Lung (tissue), 12 donors: ENCODE data around the gene CNRIP1. TPM values are rescaled to one million over a fixed set of nuclear protein-coding genes. Genes with fewer than 3 reads are reported as not detected.

Source experiments
- ATAC-seq: fragments of 200-7000 bp; cut with Tn5 transposase; one replicate; pipeline ENCODE4 v1.9.1; 2020; ENCODE audit warnings: moderate number of reproducible peaks; ENCODE audit not compliant: insufficient read depth, low FRiP score
- DNase-seq, 3 donors: peaks; one replicate each; pipeline ENCODE4 v3.0.0-alpha.2; 2013 to 2017
- H3K27ac ChIP-seq, 2 donors: one replicate each; pipeline ENCODE4 v1.5.1; 2013; ENCODE audit warnings: mild to moderate bottlenecking in 2 of 2, moderate library complexity in 2 of 2, control low read depth in 1 of 2, inconsistent platforms in 1 of 2, low read depth in 1 of 2, low read length in 1 of 2
- H3K27me3 ChIP-seq, 3 donors: one replicate each; pipeline ENCODE4 v1.5.1; 2013; ENCODE audit warnings: low read length in 2 of 3; ENCODE audit not compliant: control insufficient read depth in 3 of 3, insufficient read depth in 3 of 3
- H3K36me3 ChIP-seq, 4 donors: one replicate each; pipeline ENCODE4 v1.5.1; 2013; ENCODE audit warnings: low read length in 4 of 4, mild to moderate bottlenecking in 1 of 4, moderate library complexity in 1 of 4; ENCODE audit not compliant: control insufficient read depth in 4 of 4, insufficient read depth in 4 of 4
- H3K4me1 ChIP-seq, 5 donors: one replicate each; pipeline ENCODE4 v1.5.1; 2013; ENCODE audit warnings: low read length in 5 of 5, mild to moderate bottlenecking in 2 of 5, moderate library complexity in 1 of 5; ENCODE audit not compliant: control insufficient read depth in 5 of 5, insufficient read depth in 5 of 5
- H3K4me3 ChIP-seq: one replicate; pipeline ENCODE4 v1.5.1; 2013; ENCODE audit warnings: mild to moderate bottlenecking, control low read depth, moderate library complexity
- H3K9ac ChIP-seq, 2 donors: one replicate each; pipeline ENCODE4 v1.5.1; 2013; ENCODE audit warnings: low read length in 2 of 2, control low read depth in 1 of 2; ENCODE audit not compliant: insufficient read depth in 1 of 2
- H3K9me3 ChIP-seq, 4 donors: one replicate each; pipeline ENCODE4 v1.5.1; 2013; ENCODE audit warnings: low read length in 3 of 4, mild to moderate bottlenecking in 1 of 4, moderate library complexity in 1 of 4; ENCODE audit not compliant: control insufficient read depth in 4 of 4, insufficient read depth in 3 of 4
- CTCF ChIP-seq: IDR thresholded peaks from 2 replicates; pipeline ENCODE4 v1.5.1; 2012; ENCODE audit warnings: mild to moderate bottlenecking; ENCODE audit errors: control extremely low read depth, extremely low read depth
- WGBS, 2 donors: extraction: QIAGEN DNeasy Blood & Tissue Kit; methylation state at CpG; one replicate each; pipeline ENCODE4 v1.1.7; 2013; 5-methylcytosine and 5-hydroxymethylcytosine counted together
- polyA plus RNA-seq, 2 donors: library from polyadenylated mRNA; stranded (reverse); fragments of 200-250 nt; gene quantifications; one replicate each; pipeline ENCODE4 v1.2.1, GENCODE V29; 2013
- total RNA-seq, 2 donors: library from RNA; depleted of rRNA in 1 of 2; stranded (reverse); fragments of >200 nt in 1 of 2; gene quantifications; one replicate each; pipeline ENCODE4 v1.2.1, GENCODE V29; 2014 to 2021
- donor health status: control.
- donor health status: control.
- donor health status: Bipolar disorder and iron deficiency.
- donor health status: healthy.
- donor health status: DM: yes; HTN: yes; CAD: no.

Gene CNRIP1
- total and polyA plus RNA-seq, 4 donors = 9.0 to 29.3 (median 14.5) TPM

DNA sequence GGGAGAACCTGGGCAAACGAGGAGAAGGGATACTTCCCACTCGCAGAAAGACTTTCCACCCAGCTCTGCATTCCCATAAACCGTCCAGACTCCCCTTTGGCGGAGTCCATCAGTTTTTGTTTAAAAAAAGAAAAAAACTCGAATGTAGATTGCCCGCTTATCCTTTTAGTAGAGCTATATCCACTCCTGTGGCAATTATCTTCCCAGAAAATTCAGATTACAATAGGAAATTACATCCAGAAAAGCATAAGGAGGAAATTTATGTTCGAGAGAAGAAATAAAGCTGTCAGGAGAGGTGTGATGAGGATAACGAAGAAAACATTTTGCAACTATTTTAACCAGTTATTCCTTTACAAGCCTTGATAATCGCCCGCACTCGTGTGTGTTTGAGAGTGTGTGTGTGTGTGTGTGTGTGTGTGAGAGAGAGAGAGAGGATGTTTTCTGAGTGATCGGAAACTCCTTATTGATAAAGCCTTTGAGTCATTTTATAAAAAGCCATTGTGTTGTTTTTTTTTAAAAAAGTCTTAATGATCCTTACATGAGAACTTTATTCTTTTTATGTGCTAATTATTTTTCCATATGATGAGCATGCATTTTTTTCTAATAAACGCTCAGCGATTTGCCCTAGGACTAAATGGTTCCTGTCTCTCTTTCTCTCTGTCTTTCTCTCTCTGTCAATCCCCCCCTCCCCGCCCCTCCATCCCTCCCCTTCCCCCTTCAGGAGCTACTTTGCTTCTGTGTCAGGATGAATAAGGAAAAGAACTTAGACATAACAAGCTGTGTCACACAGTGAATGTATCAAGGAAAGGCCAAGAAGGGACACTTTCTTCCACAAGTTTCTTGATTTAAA is 66.3 kb downstream of the CNRIP1 start:
- H3K27ac ChIP-seq = peak overlapping the region; percentile 78 to 99
- H3K27me3 ChIP-seq = no peaks in the 10 kb centered on the region
- H3K4me3 ChIP-seq = peak overlapping the region; percentile 76
- no peak for TF ChIP-seq CTCF
- WGBS, 2 donors = 0% methylated on average over 15 of the region's 15 CpGs
- peaks cover 0 to 4% (median 0%) of the 10 kb centered on the region in 4 donors for H3K36me3 ChIP-seq
- DNase-seq = peak; percentile 34 to 79 (median 56)
- H3K9me3 ChIP-seq = no peaks in the 10 kb centered on the region
- H3K4me1 ChIP-seq = peaks cover 0 to 33% (median 10%) of the 10 kb centered on the region in 5 donors
- no peak for ATAC-seq
- H3K9ac ChIP-seq = peak overlapping the region; percentile 90 to 95

DNA sequence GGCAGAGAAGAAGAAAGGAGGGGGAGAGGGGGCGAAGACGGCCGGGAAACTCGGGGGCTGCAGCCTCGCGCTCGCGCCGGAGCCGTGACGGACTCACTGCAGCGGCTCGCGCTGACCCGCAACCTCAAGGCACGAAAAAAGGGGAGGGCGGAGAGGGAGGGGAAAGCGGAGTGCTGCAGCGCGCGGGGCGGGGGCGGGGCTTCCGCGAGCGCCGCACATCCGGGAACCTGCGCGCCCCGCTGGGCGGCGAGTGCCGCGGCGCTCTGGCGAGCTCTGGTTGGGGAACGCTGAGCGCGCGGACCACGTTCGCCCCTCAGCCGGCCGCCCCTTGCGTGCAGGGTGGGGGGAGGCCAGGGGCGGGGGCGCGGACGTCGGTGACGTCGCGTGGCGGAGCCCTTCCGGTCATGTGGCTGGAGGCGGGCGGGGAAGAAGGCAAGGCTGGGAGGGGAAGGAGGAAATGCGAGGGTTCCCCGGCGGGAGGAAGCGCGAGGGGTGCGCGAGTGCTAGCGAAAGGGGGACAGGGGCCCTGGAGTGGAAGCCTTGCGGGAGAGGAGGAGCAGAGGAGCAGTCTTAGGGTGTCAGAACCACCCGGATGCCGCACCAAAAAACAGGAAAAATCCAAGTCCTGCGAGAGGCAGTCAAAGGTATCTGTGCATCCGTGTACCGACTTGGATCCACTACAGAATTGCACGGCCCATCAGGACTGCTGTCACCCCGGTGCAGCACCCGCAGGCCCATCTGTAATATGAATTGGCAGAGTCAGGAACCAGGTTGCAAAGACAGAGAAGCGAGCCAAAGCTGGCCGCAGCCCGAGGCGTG is 67.1 kb downstream of the CNRIP1 start, which contains the start of gene PPP3R1:
PPP3R1 (minus strand) TSS at position 133 of the 819 bp plus-strand sequence. CDS start 405 bp downstream, outside the sequence.
- Histone ChIP-seq H3K9me3 (no peaks in the 10 kb centered on the region), H3K36me3 (peaks cover 0 to 4% (median 0%) of the 10 kb centered on the region in 4 donors), H3K4me1 (peaks cover 0 to 40% (median 15%) of the 10 kb centered on the region in 5 donors), H3K4me3 (peak within 1 kb of the TSS; percentile 76), H3K27me3 (no peaks in the 10 kb centered on the region), H3K27ac (peak within 1 kb of the TSS; percentile 96 to 99), H3K9ac (peak within 1 kb of the TSS; percentile 90 to 95)
- ATAC-seq (peak; percentile 95), DNase-seq (peak; percentile 97 to 99 (median 98))
- TF ChIP-seq CTCF = no peak
- WGBS, 2 donors = 0 to 1% methylated on average over 57 to 79 of the region's 79 CpGs

GRCh38 chr2:68251855-68252399 is 67.8 kb downstream of the CNRIP1 start:
- Histone ChIP-seq H3K4me1 (peaks cover 2 to 43% (median 17%) of the 10 kb centered on the region in 5 donors), H3K27me3 (no peaks in the 10 kb centered on the region), H3K4me3 (peak overlapping the region; percentile 63), H3K9ac (peak overlapping the region in 1 of 2 donors; percentile 59), H3K27ac (peak overlapping the region; percentile 95 to 96), H3K9me3 (no peaks in the 10 kb centered on the region), H3K36me3 (peaks cover 0 to 4% (median 0%) of the 10 kb centered on the region in 4 donors)
- DNase-seq (peak in 1 of 3 donors; percentile 41), ATAC-seq (no peak)
- TF ChIP-seq CTCF = no peak
- 0 to 1% methylated on average over 16 to 78 of the region's 78 CpGs for WGBS, 2 donors
